HG03196 (cell line): ENCODE data around the gene GDPD4.

Source experiments
- ATAC-seq: cut with Tn5 transposase; IDR thresholded peaks from one replicate; pipeline ENCODE4 v1.9.1; 2021; ENCODE audit not compliant: unreplicated experiment

Gene GDPD4

GRCh38 chr11:77206264-77207018, 95.0 kb downstream of the GDPD4 start:
- ATAC-seq: no peak

- no peak for ATAC-seq
These were observed 95.8 kb downstream of the GDPD4 start for GRCh38 chr11:77205467-77206263.

DNA sequence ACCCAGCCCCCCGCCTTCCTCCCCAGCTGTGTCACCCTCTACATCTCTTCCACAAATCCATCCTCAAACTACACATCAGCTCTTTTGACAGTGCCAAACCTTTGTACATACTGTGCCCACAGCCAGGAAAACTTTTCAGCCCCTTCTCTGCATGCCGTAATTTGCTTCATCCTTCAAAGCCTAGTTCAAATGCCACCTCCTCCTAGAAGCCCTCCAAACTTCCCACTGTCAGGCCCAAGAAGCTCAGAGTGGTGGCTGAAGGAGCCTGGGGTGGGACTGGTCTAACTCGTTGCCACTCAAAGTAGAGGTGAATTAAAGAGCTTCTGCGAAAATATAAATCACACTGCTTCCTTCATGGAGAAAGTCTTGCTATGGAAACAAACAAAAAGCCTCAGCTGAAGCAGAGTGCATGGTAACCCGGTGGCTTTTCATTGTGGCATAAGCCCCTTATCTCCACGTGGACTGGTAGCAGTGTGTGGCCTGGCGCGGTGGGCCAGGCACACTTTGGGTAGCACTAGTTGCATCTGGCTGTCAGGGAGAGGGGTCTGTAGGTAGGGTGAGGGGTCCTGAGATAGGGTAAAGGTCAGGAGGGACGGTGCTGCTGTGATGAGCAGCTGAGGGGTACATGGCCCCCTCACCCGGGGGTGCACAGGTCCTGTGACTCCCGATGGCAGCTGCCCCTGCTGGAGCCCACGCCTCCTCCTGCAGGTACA, 96.6 kb downstream of the GDPD4 start:
- no peak for ATAC-seq

GRCh38 chr11:77203901-77204753, 97.4 kb downstream of the GDPD4 start:
- ATAC-seq: no peak

- no peak for ATAC-seq
These were observed 98.3 kb downstream of the GDPD4 start for GRCh38 chr11:77202941-77203900.

DNA sequence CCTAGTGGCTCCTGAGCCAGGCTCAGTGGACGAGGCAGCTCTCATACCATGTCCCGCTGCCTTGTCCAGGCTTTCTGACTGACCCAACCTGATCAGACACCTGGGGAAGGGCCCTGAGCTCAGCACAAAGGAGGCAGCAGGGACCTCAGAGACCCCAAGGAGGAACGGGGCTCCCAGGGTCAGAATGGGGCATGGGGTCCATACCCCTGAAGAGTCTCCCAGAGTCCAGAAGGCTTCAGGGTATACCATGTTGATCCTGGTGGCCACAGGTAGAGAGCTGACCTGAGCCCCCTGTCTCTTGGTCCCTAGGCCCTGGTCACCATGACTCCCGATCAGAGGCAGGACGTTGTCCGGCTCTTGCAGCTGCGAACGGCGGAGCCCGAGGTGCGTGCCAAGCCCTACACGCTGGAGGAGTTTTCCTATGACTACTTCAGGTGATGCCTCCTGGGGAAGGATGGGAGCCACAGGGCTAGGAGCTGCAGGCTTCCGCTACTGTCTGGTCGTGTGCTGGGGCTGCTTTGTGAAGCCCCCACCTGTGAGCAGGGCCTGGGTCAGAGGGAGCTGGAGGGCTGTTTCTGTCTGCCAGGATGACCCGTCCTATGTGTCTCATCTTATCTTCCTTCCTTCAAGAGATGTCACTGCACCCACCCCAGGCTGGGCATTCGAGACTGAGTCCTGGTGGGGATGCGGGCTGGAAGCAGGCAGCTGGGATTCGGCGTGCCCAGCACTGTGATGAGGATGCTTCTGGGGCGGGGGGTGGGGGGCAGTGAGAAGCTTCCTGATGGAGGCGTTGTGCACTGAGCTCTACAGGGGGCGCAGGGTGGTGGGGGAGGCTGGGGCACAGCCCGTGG, 99.3 kb downstream of the GDPD4 start:
- no peak for ATAC-seq

DNA sequence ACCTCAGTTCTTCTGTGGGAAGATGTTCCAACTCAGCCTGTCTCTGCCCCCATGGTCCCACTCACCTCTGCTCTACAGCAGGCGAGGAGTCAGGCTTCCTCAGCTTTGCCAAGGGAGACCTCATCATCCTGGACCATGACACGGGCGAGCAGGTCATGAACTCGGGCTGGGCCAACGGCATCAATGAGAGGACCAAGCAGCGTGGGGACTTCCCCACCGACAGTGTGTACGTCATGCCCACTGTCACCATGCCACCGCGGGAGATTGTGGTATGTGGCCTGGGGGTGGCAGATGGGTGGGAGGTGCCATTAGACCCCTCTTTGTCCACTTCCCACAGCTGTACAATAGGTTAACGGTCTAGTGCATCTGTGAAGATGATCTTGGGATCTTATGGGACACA, 100.1 kb downstream of the GDPD4 start:
- no peak for ATAC-seq

- no peak for ATAC-seq
These were observed 100.9 kb downstream of the GDPD4 start for GRCh38 chr11:77200351-77201268.

- no peak for ATAC-seq
These were observed 102.2 kb downstream of the GDPD4 start for GRCh38 chr11:77199137-77199745.

- no peak for ATAC-seq
These were observed 103.0 kb downstream of the GDPD4 start for GRCh38 chr11:77198440-77198849.

- no peak for ATAC-seq
These were observed 103.7 kb downstream of the GDPD4 start for GRCh38 chr11:77197626-77198320.

DNA sequence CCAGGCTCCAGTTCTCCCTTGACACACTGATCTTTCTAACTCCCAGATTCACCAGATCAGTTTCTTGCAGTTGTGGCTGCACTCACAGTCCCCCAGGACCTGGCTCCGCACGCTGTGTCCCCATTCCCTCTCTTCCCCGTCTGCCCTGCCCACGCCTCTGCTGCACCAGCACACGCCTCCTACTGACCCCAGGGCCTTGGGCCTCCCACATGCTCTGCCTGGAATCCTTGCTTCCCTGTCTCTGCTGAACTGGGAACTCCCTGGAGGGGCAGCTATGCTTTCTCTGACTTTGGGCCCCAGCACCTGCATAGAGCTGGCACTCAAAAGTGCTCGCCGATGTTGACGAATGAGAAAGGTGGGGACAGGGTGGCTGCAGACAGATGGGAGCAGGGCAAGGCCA, 104.5 kb downstream of the GDPD4 start:
- ATAC-seq: no peak

DNA sequence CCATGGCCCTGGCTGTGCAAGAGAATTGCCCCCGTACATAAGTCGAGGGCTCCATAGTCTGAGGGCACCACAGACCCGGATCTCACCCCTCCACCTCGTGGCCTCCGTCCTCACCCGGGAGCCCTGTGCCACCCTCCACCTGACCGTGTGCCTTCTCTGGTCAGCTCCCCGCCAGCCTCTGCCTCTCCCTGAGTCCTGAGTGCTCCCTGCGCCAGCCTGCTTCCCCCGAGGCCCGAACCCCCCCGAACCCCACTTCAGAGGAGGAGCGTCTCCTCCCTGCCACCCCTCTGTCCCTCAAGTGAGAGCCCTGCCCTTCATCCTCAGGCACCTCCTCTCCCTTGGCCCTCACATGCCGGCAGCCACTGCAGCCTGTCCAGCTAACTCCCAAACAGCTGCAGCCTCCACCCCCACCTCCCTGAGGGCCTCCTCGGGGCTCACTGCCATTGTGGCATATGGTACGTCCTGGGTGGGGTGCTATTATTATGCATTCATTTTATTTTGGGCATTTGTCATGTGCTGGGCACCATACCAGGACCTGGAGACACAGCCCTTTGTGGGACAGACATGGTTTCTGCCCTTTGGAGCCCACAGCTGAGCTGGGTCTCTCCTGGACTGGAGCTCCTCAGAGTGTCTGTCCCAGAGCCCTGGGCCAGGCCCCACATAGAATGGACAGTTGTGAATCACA, 106.3 kb downstream of the GDPD4 start:
- no peak for ATAC-seq

GRCh38 chr11:77193911-77194830, 107.3 kb downstream of the GDPD4 start:
- no peak for ATAC-seq

GRCh38 chr11:77193167-77193566, 108.3 kb downstream of the GDPD4 start:
- ATAC-seq: no peak
